H1 (cell line): Measurements from ENCODE around the gene UMODL1. TPM values are rescaled to one million over a fixed set of nuclear protein-coding genes. Genes with fewer than 3 reads are reported as not detected.

Experiments used
- CBX5 ChIP-seq: fragments of 300-800, 300-1000 bp; sonication (generic); IDR thresholded peaks from 2 replicates; pipeline ENCODE4 v1.7.1; 2016; ENCODE audit warnings: antibody characterized with exemption, low read length, low read depth
- CREB1 ChIP-seq: IDR thresholded peaks from 2 replicates; pipeline ENCODE4 v1.6.1; 2012; ENCODE audit warnings: inconsistent platforms
- E2F6 ChIP-seq: IDR thresholded peaks from 2 replicates; pipeline ENCODE4 v1.6.1; 2012; ENCODE audit warnings: inconsistent platforms
- SIX5 ChIP-seq: IDR thresholded peaks from 2 replicates; pipeline ENCODE4 v1.6.1; 2011; ENCODE audit warnings: mild to moderate bottlenecking, low read depth, low read length
- polyA plus RNA-seq, 7 experiments: library from polyadenylated mRNA; depleted of rRNA in 3 of 7; stranded (reverse) in 5 of 7; unstranded in 2 of 7; fragments of >200 nt in 5 of 7; fragments of 200-250 nt in 2 of 7; gene quantifications; 1 replicate in 5 of 7; 2 replicates in 1 of 7; 4 replicates in 1 of 7; pipeline versions ENCODE4 v1.2.1 to v1.2.3, GENCODE V29; 2011 to 2013; ENCODE audit warnings: missing spikeins in 2 of 7, mixed read lengths in 2 of 7
- total RNA-seq: library from RNA; stranded (reverse); fragmentation: NEBNext Ultra II Directional; extraction: Animal tissue kit (Norgen Biotek cat#: 25700); gene quantifications from 2 replicates; pipeline ENCODE4 v1.2.1, GENCODE V29; 2021
- TF ChIP-seq, protein P1 (sequence below): IDR thresholded peaks from 2 replicates; pipeline ENCODE4 v1.6.1; 2012; ENCODE audit warnings: low read length, inconsistent platforms

UMODL1 gene
- total and polyA plus RNA-seq, 2 of the 8 experiments (the other 6 are each of a cell fraction or from before 2014, with no cell fraction given), result not detected

GRCh38 chr21:42144679-42145568, 73.8 kb downstream of the UMODL1 start (continued):
- TF ChIP-seq E2F6 (no peak), CBX5 (no peak), SIX5 (no peak), CREB1 (no peak)
- TF ChIP-seq, protein P1, sequence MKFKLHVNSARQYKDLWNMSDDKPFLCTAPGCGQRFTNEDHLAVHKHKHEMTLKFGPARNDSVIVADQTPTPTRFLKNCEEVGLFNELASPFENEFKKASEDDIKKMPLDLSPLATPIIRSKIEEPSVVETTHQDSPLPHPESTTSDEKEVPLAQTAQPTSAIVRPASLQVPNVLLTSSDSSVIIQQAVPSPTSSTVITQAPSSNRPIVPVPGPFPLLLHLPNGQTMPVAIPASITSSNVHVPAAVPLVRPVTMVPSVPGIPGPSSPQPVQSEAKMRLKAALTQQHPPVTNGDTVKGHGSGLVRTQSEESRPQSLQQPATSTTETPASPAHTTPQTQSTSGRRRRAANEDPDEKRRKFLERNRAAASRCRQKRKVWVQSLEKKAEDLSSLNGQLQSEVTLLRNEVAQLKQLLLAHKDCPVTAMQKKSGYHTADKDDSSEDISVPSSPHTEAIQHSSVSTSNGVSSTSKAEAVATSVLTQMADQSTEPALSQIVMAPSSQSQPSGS, result no peak
